ENCODE measurements around the gene AKNA. TPM values are rescaled to one million over a fixed set of nuclear protein-coding genes. Genes with fewer than 3 reads are reported as not detected.

AKNA gene
- total RNA-seq, 1 donor from 2014 or later = 43.1 TPM

GRCh38 chr9:114365194-114365593, 22.6 kb downstream of the AKNA start:
- H3K27me3 Mint-ChIP-seq (ENCODE audit: low read depth) = no peaks in the 10 kb centered on the region
- peaks cover 35% of the 10 kb centered on the region for H3K4me1 Mint-ChIP-seq (ENCODE audit: low read depth)
- peak overlapping the region; percentile 17 for H3K27ac Mint-ChIP-seq (ENCODE audit: unreplicated experiment)
- no peak overlapping the region for H3K4me3 Mint-ChIP-seq (ENCODE audit: unreplicated experiment)
- DNase-seq (ENCODE audit: low spot score) = no peak
- TF ChIP-seq CTCF (IDR thresholded peaks at IDR 0.05) = no peak
- no peaks in the 10 kb centered on the region for H3K9me3 Mint-ChIP-seq (ENCODE audit: low read depth)
- H3K36me3 Mint-ChIP-seq (ENCODE audit: low read depth) = peaks cover 38% of the 10 kb centered on the region

DNA sequence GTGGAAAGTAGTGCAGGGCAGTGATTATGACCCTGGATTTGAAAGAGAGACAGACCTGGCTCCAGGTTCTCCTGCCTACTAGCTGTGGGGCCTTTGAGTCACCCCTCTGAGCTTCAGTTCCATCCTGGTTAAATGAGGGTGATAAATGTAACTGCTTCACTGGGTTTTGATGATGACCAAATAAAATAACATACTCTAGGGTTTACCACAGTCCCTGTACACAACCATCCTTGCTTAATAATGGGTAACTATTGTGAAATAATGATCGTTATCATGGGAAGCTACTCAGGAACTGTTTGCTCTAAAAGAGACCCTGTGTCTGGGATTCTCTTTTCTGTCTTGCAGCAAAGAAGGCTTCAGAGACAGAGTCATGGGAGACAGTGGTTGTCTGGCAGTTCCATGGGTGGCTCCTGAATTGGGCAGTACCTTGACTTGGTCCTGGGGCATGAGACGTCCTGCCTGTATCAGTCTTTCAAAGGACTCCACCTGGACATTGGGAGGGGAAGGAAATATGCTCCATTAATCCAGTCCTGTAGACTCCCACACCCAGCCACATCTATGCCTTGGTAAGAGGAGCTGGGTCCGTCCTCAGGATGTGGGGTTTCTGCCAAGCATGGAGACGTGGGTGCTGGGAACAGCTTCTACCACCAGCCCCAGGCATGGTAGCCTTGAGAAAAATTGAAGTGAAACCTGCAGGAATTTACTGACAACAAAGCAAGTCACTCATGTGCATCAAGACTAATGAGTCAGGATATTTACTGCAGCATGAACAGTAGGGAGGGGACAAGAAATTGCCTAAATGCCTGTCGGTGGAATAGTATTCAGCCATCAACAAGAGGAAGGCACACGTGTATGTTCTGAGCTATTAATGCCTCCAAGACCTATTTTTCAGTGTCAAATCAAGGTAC, 23.4 kb downstream of the AKNA start:
- peaks cover 41% of the 10 kb centered on the region for H3K36me3 Mint-ChIP-seq (ENCODE audit: low read depth)
- H3K4me3 Mint-ChIP-seq (ENCODE audit: unreplicated experiment) = no peak overlapping the region
- no peaks in the 10 kb centered on the region for H3K27me3 Mint-ChIP-seq (ENCODE audit: low read depth)
- TF ChIP-seq CTCF (IDR thresholded peaks at IDR 0.05) = no peak
- no peak overlapping the region for H3K27ac Mint-ChIP-seq (ENCODE audit: unreplicated experiment)
- peaks cover 31% of the 10 kb centered on the region for H3K4me1 Mint-ChIP-seq (ENCODE audit: low read depth)
- no peaks in the 10 kb centered on the region for H3K9me3 Mint-ChIP-seq (ENCODE audit: low read depth)
- DNase-seq (ENCODE audit: low spot score) = peak; percentile 18

- H3K27me3 Mint-ChIP-seq (ENCODE audit: low read depth) = no peaks in the 10 kb centered on the region
- no peak overlapping the region for H3K4me3 Mint-ChIP-seq (ENCODE audit: unreplicated experiment)
- peaks cover 30% of the 10 kb centered on the region for H3K4me1 Mint-ChIP-seq (ENCODE audit: low read depth)
- DNase-seq (ENCODE audit: low spot score) = no peak
- no peak for TF ChIP-seq CTCF (IDR thresholded peaks at IDR 0.05)
- no peak overlapping the region for H3K27ac Mint-ChIP-seq (ENCODE audit: unreplicated experiment)
- H3K36me3 Mint-ChIP-seq (ENCODE audit: low read depth) = peaks cover 43% of the 10 kb centered on the region
- no peaks in the 10 kb centered on the region for H3K9me3 Mint-ChIP-seq (ENCODE audit: low read depth)
Measured at GRCh38 chr9:114363424-114363823, 24.4 kb downstream of the AKNA start.

- no peak for TF ChIP-seq CTCF (IDR thresholded peaks at IDR 0.05)
- Mint-ChIP-seq H3K9me3 (ENCODE audit: low read depth) (no peaks in the 10 kb centered on the region), H3K27me3 (ENCODE audit: low read depth) (no peaks in the 10 kb centered on the region), H3K27ac (ENCODE audit: unreplicated experiment) (no peak overlapping the region), H3K4me3 (ENCODE audit: unreplicated experiment) (no peak overlapping the region), H3K4me1 (ENCODE audit: low read depth) (peaks cover 24% of the 10 kb centered on the region), H3K36me3 (ENCODE audit: low read depth) (peaks cover 45% of the 10 kb centered on the region)
- DNase-seq (ENCODE audit: low spot score) = peak; percentile 76
Measured at GRCh38 chr9:114362394-114362793, 25.4 kb downstream of the AKNA start.

- H3K36me3 Mint-ChIP-seq (ENCODE audit: low read depth) = peaks cover 49% of the 10 kb centered on the region
- no peak overlapping the region for H3K4me3 Mint-ChIP-seq (ENCODE audit: unreplicated experiment)
Measured at GRCh38 chr9:114361542-114361941, 26.2 kb downstream of the AKNA start.

More at GRCh38 chr9:114361542-114361941, 26.2 kb downstream of the AKNA start:
- Mint-ChIP-seq H3K4me1 (ENCODE audit: low read depth) (peaks cover 15% of the 10 kb centered on the region), H3K27ac (ENCODE audit: unreplicated experiment) (no peak overlapping the region), H3K9me3 (ENCODE audit: low read depth) (no peaks in the 10 kb centered on the region), H3K27me3 (ENCODE audit: low read depth) (no peaks in the 10 kb centered on the region)
- TF ChIP-seq CTCF (IDR thresholded peaks at IDR 0.05) = no peak
- DNase-seq (ENCODE audit: low spot score) = peak; percentile 77

Data from chondrocyte (in vitro differentiated cells).